ENCODE measurements around the gene DNAH14. TPM values are rescaled to one million over a fixed set of nuclear protein-coding genes. Genes with fewer than 3 reads are reported as not detected.

The DNAH14 gene
- total RNA-seq, 4 donors from 2014 or later: under 0.01 to 142 (median 4.1) TPM

DNA sequence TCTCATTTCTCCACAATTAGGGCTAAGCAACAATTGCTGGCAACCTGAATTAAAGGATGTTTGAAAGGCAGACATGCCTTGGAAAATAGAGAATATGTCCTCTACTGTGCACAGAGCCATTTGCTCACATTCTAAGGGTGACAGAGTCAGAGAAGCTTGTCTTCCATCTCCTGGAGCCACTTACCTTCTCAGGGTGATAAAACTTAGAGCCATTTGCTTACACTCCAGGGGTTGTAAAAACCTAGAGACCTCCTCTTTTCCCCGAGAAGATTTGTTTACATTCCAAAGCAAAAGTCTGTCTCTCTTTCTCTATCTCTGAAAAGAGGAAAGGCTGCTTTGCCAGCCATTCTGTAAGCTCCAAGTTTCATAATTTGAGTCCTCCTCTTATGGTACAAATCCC, 437.1 kb downstream of the DNAH14 start:
- intact Hi-C loops (cut with DNase I; ENCODE audit: low total_unique reads): no loop called here
- Histone ChIP-seq H3K4me1 (no peaks in the 10 kb centered on the region), H3K27me3 (no peaks in the 10 kb centered on the region), H3K36me3 (no peaks in the 10 kb centered on the region), H3K9me3 (no peaks in the 10 kb centered on the region), H3K4me3 (no peak overlapping the region), H3K27ac (no peak overlapping the region)
- DNase-seq: no peak
- TF ChIP-seq, protein P1, sequence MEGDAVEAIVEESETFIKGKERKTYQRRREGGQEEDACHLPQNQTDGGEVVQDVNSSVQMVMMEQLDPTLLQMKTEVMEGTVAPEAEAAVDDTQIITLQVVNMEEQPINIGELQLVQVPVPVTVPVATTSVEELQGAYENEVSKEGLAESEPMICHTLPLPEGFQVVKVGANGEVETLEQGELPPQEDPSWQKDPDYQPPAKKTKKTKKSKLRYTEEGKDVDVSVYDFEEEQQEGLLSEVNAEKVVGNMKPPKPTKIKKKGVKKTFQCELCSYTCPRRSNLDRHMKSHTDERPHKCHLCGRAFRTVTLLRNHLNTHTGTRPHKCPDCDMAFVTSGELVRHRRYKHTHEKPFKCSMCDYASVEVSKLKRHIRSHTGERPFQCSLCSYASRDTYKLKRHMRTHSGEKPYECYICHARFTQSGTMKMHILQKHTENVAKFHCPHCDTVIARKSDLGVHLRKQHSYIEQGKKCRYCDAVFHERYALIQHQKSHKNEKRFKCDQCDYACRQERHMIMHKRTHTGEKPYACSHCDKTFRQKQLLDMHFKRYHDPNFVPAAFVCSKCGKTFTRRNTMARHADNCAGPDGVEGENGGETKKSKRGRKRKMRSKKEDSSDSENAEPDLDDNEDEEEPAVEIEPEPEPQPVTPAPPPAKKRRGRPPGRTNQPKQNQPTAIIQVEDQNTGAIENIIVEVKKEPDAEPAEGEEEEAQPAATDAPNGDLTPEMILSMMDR (IDR thresholded peaks at IDR 0.05): no peak
- no peak for TF ChIP-seq POLR2A (IDR thresholded peaks at IDR 0.05)

DNA sequence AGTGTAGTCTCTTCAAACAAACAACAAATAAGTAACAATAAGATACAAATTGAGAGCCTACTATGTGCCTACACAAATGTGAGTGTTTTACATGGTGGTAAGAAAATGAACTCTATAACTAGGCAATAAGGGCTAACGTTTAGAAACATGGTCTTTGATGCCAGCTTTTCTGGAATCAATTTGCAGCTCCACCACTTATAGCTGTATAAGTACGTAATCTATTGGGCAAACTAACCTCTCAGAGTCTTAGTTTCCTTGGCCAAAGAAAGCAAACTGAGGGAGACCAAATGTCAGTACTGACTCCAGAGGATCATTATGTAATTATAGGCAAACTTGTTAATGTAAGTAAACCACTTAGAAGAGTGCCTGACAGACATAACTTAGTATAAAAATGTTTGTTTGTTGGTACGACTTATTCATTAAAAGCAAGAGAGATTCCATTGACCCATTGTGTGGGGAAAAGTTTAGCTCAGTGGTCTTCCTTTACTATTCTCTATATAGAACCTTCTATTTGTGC, 438.6 kb downstream of the DNAH14 start:
- no peak overlapping the region for H3K4me3 ChIP-seq
- DNase-seq: no peak
- TF ChIP-seq, protein P1 (IDR thresholded peaks at IDR 0.05): no peak
- no peak for TF ChIP-seq POLR2A (IDR thresholded peaks at IDR 0.05)
- intact Hi-C loops (cut with DNase I; ENCODE audit: low total_unique reads): no loop called here
- no peak overlapping the region for H3K27ac ChIP-seq
- H3K4me1 ChIP-seq: no peaks in the 10 kb centered on the region
- no peaks in the 10 kb centered on the region for H3K27me3 ChIP-seq
- H3K9me3 ChIP-seq: no peaks in the 10 kb centered on the region
- no peaks in the 10 kb centered on the region for H3K36me3 ChIP-seq

DNA sequence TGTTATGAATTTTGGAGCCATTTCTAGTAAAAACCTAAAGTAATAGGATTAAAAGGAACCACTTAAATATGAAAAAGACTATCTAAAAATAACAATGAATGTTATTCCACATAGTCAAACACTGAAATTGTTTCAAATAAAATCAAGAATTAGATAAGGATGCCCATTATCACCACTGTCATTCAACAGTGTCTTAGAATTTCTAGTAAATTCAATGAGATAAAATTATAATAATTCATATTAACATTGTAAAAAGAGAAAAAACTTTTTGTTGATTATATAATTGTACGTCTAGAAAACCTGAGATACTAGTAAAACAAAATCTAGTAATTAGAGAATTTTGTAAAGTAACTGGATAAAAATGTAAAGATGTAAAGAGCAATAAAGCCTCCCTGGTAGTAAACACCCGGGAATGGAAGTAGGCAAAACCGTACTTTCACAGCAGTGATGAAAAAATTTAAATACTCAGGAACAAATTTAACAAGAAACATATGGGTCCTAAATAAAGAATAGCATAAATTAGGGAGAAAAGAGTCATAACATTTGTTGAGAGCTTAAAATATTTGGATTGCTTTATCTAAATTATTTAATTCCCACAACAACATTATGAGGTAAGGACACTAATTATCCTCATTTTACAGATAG, 442.0 kb downstream of the DNAH14 start:
- Histone ChIP-seq H3K9me3 (no peaks in the 10 kb centered on the region), H3K4me3 (no peak overlapping the region), H3K27me3 (no peaks in the 10 kb centered on the region), H3K4me1 (no peaks in the 10 kb centered on the region), H3K36me3 (no peaks in the 10 kb centered on the region), H3K27ac (no peak overlapping the region)
- intact Hi-C loops (cut with DNase I; ENCODE audit: low total_unique reads): no loop called here
- no peak for DNase-seq
- no peak for TF ChIP-seq POLR2A (IDR thresholded peaks at IDR 0.05)
- TF ChIP-seq, protein P1 (IDR thresholded peaks at IDR 0.05): no peak

DNA sequence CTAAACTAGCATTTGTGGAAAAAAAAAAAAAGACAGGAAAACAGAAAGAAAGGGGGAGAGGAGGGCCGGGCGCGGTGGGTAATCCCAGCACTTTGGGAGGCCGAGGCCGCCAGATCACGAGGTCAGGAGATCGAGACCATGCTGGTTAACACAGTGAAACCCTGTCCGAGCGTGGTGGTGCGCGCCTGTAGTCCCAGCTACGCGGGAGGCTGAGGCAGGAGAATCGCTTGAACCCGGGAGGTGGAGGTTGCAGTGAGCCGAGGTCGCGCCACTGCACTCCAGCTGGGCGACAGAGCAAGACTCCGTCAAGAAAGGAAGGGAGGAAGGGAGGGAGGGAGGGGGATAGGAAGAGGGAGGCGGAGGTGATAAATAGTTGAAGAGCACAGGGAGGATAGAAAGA, 443.7 kb downstream of the DNAH14 start:
- H3K4me1 ChIP-seq: no peaks in the 10 kb centered on the region
- H3K27me3 ChIP-seq: no peaks in the 10 kb centered on the region
- no peak for TF ChIP-seq POLR2A (IDR thresholded peaks at IDR 0.05)
- TF ChIP-seq, protein P1 (IDR thresholded peaks at IDR 0.05): no peak
- H3K27ac ChIP-seq: no peak overlapping the region
- H3K36me3 ChIP-seq: no peaks in the 10 kb centered on the region
- H3K4me3 ChIP-seq: no peak overlapping the region
- intact Hi-C loops (cut with DNase I; ENCODE audit: low total_unique reads): no loop called here
- no peaks in the 10 kb centered on the region for H3K9me3 ChIP-seq
- DNase-seq: no peak

DNA sequence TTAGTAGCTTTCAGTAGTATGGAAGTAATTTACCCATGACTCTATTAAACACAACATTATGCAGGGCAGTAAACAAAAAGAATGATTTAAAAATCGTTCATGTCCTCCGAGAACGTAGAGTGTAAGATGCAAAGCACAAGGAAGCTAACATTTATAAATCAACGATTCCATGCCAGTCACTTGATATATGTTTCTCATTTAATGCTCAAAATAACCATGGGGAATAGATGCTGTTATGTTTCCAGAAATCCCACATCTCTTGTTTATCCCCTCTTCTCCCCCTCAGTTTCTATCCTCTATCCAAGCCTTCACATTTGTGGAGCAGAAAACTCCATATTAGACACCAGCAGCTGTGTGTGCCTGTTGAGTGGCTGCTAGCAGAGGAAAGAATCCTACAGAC, 445.5 kb downstream of the DNAH14 start:
- DNase-seq: no peak
- Histone ChIP-seq H3K4me1 (no peaks in the 10 kb centered on the region), H3K27ac (no peak overlapping the region), H3K27me3 (no peaks in the 10 kb centered on the region), H3K36me3 (no peaks in the 10 kb centered on the region), H3K4me3 (no peak overlapping the region), H3K9me3 (no peaks in the 10 kb centered on the region)
- TF ChIP-seq, protein P1 (IDR thresholded peaks at IDR 0.05): no peak
- TF ChIP-seq POLR2A (IDR thresholded peaks at IDR 0.05): no peak
- intact Hi-C loops (cut with DNase I; ENCODE audit: low total_unique reads): no loop called here

Data from uterus (tissue), 4 donors.